Heart right ventricle (tissue), 16 donors: ENCODE measurements around the gene LAMC2. TPM values are rescaled to one million over a fixed set of nuclear protein-coding genes. Genes with fewer than 3 reads are reported as not detected.
A peak's percentile ranks its signal among the peaks of the same experiment; 100 is the strongest.
"Not testable (repeated sequence)": the region's sequence is repeated elsewhere in the genome, so short reads cannot be mapped to it uniquely, and the experiment has no call there.

Source experiments
- ATAC-seq, 8 donors: fragments of 200-7000 bp; cut with Tn5 transposase; one replicate each; pipeline ENCODE4 v1.9.1; 2020; ENCODE audit warnings: mild to moderate bottlenecking in 8 of 8, moderate library complexity in 8 of 8, moderate number of reproducible peaks in 1 of 8
- DNase-seq, 2 donors: peaks; one replicate each; pipeline ENCODE4 v3.0.0-alpha.2; 2020
- H3K27ac ChIP-seq, 10 donors: fragments of 200-600 bp; sonication (generic) in 2 of 10; one replicate each; pipeline versions ENCODE4 v1.5.0 to v1.8.0; 2020 to 2022; ENCODE audit warnings: mild to moderate bottlenecking in 3 of 10
- H3K27me3 ChIP-seq, 7 donors: fragments of 200-600 bp; one replicate each; pipeline ENCODE4 v1.8.0; 2021 to 2022; ENCODE audit warnings: mild to moderate bottlenecking in 2 of 7
- H3K36me3 ChIP-seq, 9 donors: fragments of 200-600 bp; sonication (generic) in 1 of 9; one replicate each; pipeline versions ENCODE4 v1.5.0 to v1.8.0; 2020 to 2022; ENCODE audit warnings: mild to moderate bottlenecking in 2 of 9
- H3K4me1 ChIP-seq, 9 donors: fragments of 200-600 bp; sonication (generic) in 1 of 9; one replicate each; pipeline versions ENCODE4 v1.5.0 to v1.8.0; 2020 to 2022; ENCODE audit warnings: mild to moderate bottlenecking in 4 of 9
- H3K4me3 ChIP-seq, 10 donors: fragments of 200-600 bp; sonication (generic) in 2 of 10; one replicate each; pipeline versions ENCODE4 v1.5.0 to v1.8.0; 2020 to 2022; ENCODE audit warnings: mild to moderate bottlenecking in 7 of 10, moderate library complexity in 2 of 10
- H3K9me3 ChIP-seq, 11 donors: fragments of 200-600 bp in 10 of 11; sonication (generic) in 2 of 11; one replicate each; pipeline versions ENCODE4 v1.5.0 to v1.8.0; 2013 to 2022; ENCODE audit warnings: mild to moderate bottlenecking in 2 of 11, control low read depth in 1 of 11, moderate library complexity in 1 of 11
- CTCF ChIP-seq, 9 donors: fragments of 200-600 bp; sonication (generic) in 2 of 9; IDR thresholded peaks; one replicate each; pipeline versions ENCODE4 v1.5.0 to v1.8.0; 2021 to 2022; ENCODE audit warnings: antibody characterized with exemption in 9 of 9, mild to moderate bottlenecking in 5 of 9, moderate library complexity in 1 of 9
- WGBS, 2 donors: extraction: QIAGEN DNeasy Blood & Tissue Kit; methylation state at CpG; one replicate each; pipeline ENCODE4 v1.1.7; 2013; ENCODE audit warnings: inconsistent platforms in 1 of 2; 5-methylcytosine and 5-hydroxymethylcytosine counted together
- intact Hi-C, 10 donors: fragments of 100-400 bp; cut with DNase I; formaldehyde crosslinking; loops; one replicate each; pipeline versions ENCODE4 v1.11.1 to v1.14.2; 2022
- polyA plus RNA-seq, 2 donors: library from polyadenylated mRNA; stranded (reverse); fragments of 200-250 nt; gene quantifications; one replicate each; pipeline ENCODE4 v1.2.3, GENCODE V29; 2013
- total RNA-seq, 10 donors: library from RNA; stranded (reverse); fragmentation: NEBNext Ultra II Directional in 3 of 10; extraction: Animal tissue kit (Norgen Biotek cat#: 25700) in 3 of 10; gene quantifications; one replicate each; pipeline versions ENCODE4 v1.2.1 to v1.2.4, GENCODE V29; 2021 to 2023
- donor health status: Arrhythmogenic right ventricular cardiomyopathy.
- donor health status: ischemic (EF 13 %, LVEDD 7.1; RV severe dilation, severe dysfunction).
- donor health status: healthy with polysubstance abuse.
- donor health status: DM: no; HTN: yes; CAD: no.
- donor health status: DM: no; HTN: no; CAD: no.
- donor health status: ischemic (EF 25% LVEDD 6.9; RV normal size, moderate dysfunction).
- donor health status: ischemic (EF 25% LVEDD 5.7; RV mildly dilated, moderate dysfunction).
- donor health status: healthy.
- donor health status: DM: yes; HTN: yes; CAD: no.
- donor health status: Ischemic cardiomyopathy.
- donor health status: ischemic (EF 35%, LVEDD 5.7; RV mildly dilated, moderate dysfunction).
- donor health status: nonischemic (EF 11% LVEDD 7.7; RV severe dilation, severe dysfunction).
- donor health status: DM: yes; HTN: yes; CAD: no.
- donor health status: PGD.
- donor health status: ischemic (EF 29% LVEDD 5.4; RV normal size, mild dysfunction).
- donor health status: nonischemic (EF 23%, LVEDD 6.1; RV moderate dilation, normal function).

LAMC2 gene
- total and polyA plus RNA-seq, 12 donors, result 0.53 to 8.8 (median 1.6) TPM

- TF ChIP-seq CTCF (IDR thresholded peaks at IDR 0.05), result no peak
- intact Hi-C loops, result no loop called here
- H3K27me3 ChIP-seq, result no peaks in the 10 kb centered on the region
- DNase-seq (no peak), ATAC-seq (no peak)
- no peak overlapping the region for H3K4me3 ChIP-seq
- H3K36me3 ChIP-seq, result no peaks in the 10 kb centered on the region
- 94 to 95% methylated on average over 5 of the region's 5 CpGs for WGBS, 2 donors
- no peaks in the 10 kb centered on the region for H3K9me3 ChIP-seq
- H3K27ac ChIP-seq, result peak overlapping the region in 2 of 10 donors; percentile 70 to 74
- H3K4me1 ChIP-seq, result peaks cover 0 to 44% (median 16%) of the 10 kb centered on the region in 9 donors
Measured at GRCh38 chr1:183273300-183273699, 87.2 kb downstream of the LAMC2 start.

- intact Hi-C loops, H3K4me3 ChIP-seq, ATAC-seq, H3K27ac ChIP-seq, H3K27me3 ChIP-seq, H3K36me3 ChIP-seq, DNase-seq, H3K9me3 ChIP-seq: not testable (repeated sequence)
- WGBS, 2 donors, result 98% methylated on average over 4 of the region's 4 CpGs
- H3K4me1 ChIP-seq, result peaks cover 0 to 47% (median 21%) of the 10 kb centered on the region in 9 donors
Measured at GRCh38 chr1:183273984-183274383, 87.9 kb downstream of the LAMC2 start.

GRCh38 chr1:183274836-183275235, 88.8 kb downstream of the LAMC2 start:
- WGBS, 2 donors, result 98 to 100% methylated on average over 3 of the region's 3 CpGs
- no peaks in the 10 kb centered on the region for H3K36me3 ChIP-seq

GRCh38 chr1:183275322-183275721, 89.3 kb downstream of the LAMC2 start:
- 95% methylated on average over 3 of the region's 3 CpGs for WGBS, 2 donors

More at GRCh38 chr1:183274836-183275235, 88.8 kb downstream of the LAMC2 start:
- TF ChIP-seq CTCF (IDR thresholded peaks at IDR 0.05), result no peak
- Histone ChIP-seq H3K9me3 (no peaks in the 10 kb centered on the region), H3K4me1 (peaks cover 0 to 52% (median 24%) of the 10 kb centered on the region in 9 donors), H3K27me3 (no peaks in the 10 kb centered on the region), H3K27ac (no peak overlapping the region), H3K4me3 (no peak overlapping the region)
- no peak for ATAC-seq
- DNase-seq, result no peak
- intact Hi-C loops, result loop anchor here in 1 of 10 donors (5.0 kb wide), 1 partner anchor 33 kb away; no protein-coding TSS in a partner anchor

More at GRCh38 chr1:183275322-183275721, 89.3 kb downstream of the LAMC2 start:
- intact Hi-C loops, result loop anchor here in 1 of 10 donors (5.0 kb wide), 1 partner anchor 33 kb away; no protein-coding TSS in a partner anchor
- Histone ChIP-seq H3K36me3 (no peaks in the 10 kb centered on the region), H3K4me3 (no peak overlapping the region), H3K27me3 (no peaks in the 10 kb centered on the region), H3K9me3 (no peaks in the 10 kb centered on the region), H3K4me1 (peaks cover 0 to 53% (median 21%) of the 10 kb centered on the region in 9 donors), H3K27ac (no peak overlapping the region)
- TF ChIP-seq CTCF (IDR thresholded peaks at IDR 0.05), result no peak
- ATAC-seq, result no peak
- no peak for DNase-seq
